ENCODE results near the gene CLMN. TPM values are rescaled to one million over a fixed set of nuclear protein-coding genes. Genes with fewer than 3 reads are reported as not detected.

The CLMN gene
- total RNA-seq, 1 experiment from 2014 or later: 33.4 TPM

GRCh38 chr14:95268350-95268749 is 51.4 kb downstream of the CLMN start:
- Histone ChIP-seq H3K9me3 (ENCODE audit: control insufficient read depth in 1 of 2, insufficient read depth in 1 of 2, low read depth in 1 of 2, low read length in 2 of 2) (no peaks in the 10 kb centered on the region), H3K36me3 (ENCODE audit: control insufficient read depth in 1 of 2, insufficient read depth in 2 of 2, low read length in 2 of 2) (no peaks in the 10 kb centered on the region), H3K9ac (ENCODE audit: low read length) (no peak overlapping the region), H3K79me2 (ENCODE audit: insufficient read depth, low read length) (peaks cover 12% of the 10 kb centered on the region; the same call in 1 of the 2 replicates), H3K4me3 (replicated peaks in 1 of 2; ENCODE audit: low read depth in 1 of 2, low read length in 2 of 2) (no peak overlapping the region), H2AFZ (ENCODE audit: low read depth, low read length, poor library complexity, severe bottlenecking) (no peak overlapping the region), H3K9me2 (ENCODE audit: insufficient read depth) (no peaks in the 10 kb centered on the region), H4K20me1 (ENCODE audit: insufficient read depth) (no peaks in the 10 kb centered on the region), H3K27me3 (ENCODE audit: insufficient read depth, low read length) (no peaks in the 10 kb centered on the region), H3K4me2 (ENCODE audit: low read length) (no peak overlapping the region), H3K27ac (ENCODE audit: low read depth, low read length) (no peak overlapping the region), H3K4me1 (ENCODE audit: control insufficient read depth in 1 of 2, insufficient read depth in 2 of 2, low read length in 2 of 2) (peaks cover 23 to 57% of the 10 kb centered on the region in 2 experiments)
- RAD21 ChIA-PET (ENCODE audit: low non-redundant PET in 1 of 2, low total read pairs in 2 of 2, uncharacterized antibody in 2 of 2, unreplicated experiment in 2 of 2): no interaction called here
- TF ChIP-seq JUND (IDR thresholded peaks at IDR 0.05): no peak
- TF ChIP-seq ELF1 (IDR thresholded peaks at IDR 0.05; ENCODE audit: borderline replicate concordance, low read depth): no peak
- TF ChIP-seq EZH2phosphoT487 (IDR thresholded peaks at IDR 0.05; ENCODE audit: borderline replicate concordance): no peak
- no peak for TF ChIP-seq TCF7L2 (IDR thresholded peaks at IDR 0.05; ENCODE audit: borderline replicate concordance, extremely low read depth, insufficient read depth, insufficient read length)
- TF ChIP-seq ZBTB33 (IDR thresholded peaks at IDR 0.05; ENCODE audit: extremely low read depth, insufficient replicate concordance, low read length): no peak
- TF ChIP-seq SP1 (IDR thresholded peaks at IDR 0.05; ENCODE audit: low read depth): no peak
- no peak for TF ChIP-seq YY1 (IDR thresholded peaks at IDR 0.05; ENCODE audit: extremely low read depth, insufficient replicate concordance, low read depth, low read length)
- TF ChIP-seq SRF (IDR thresholded peaks at IDR 0.05; ENCODE audit: low read depth): no peak
- TF ChIP-seq ZFX (IDR thresholded peaks at IDR 0.05): no peak
- ATAC-seq: no peak
- CTCF ChIA-PET: no interaction called here
- no TSS peak for BruUV-seq (replicated peaks)
- intact Hi-C loops (cut with micrococcal nuclease): loop anchor here (5.0 kb wide), 1 partner anchor 249 kb away; the partner anchor contains the start of gene SYNE3
- POLR2A ChIA-PET: no interaction called here
- DNase-seq (ENCODE audit: low read depth, low spot score): no peak
